ENCODE results near the gene KCNIP4. TPM values are rescaled to one million over a fixed set of nuclear protein-coding genes. Genes with fewer than 3 reads are reported as not detected.

KCNIP4 gene
- total and polyA plus RNA-seq, 2 of the 8 experiments (the other 6 are each of a cell fraction or from before 2014, with no cell fraction given) = 0.06 TPM; not detected in 1

- H2BK15ac ChIP-seq (ENCODE audit: low read length) = no peak overlapping the region
- H3K4me1 ChIP-seq (replicated peaks in 1 of 4; ENCODE audit: control insufficient read depth in 3 of 4, insufficient read depth in 4 of 4, low read length in 3 of 4) = peaks cover 0 to 5% (median 2%) of the 10 kb centered on the region in 4 experiments; a peak in 4 of 7 replicates
- no peak overlapping the region for H3K9ac ChIP-seq (replicated peaks in 1 of 4; ENCODE audit: extremely low read depth in 1 of 4, low read depth in 3 of 4, low read length in 3 of 4)
- H3K4me2 ChIP-seq (ENCODE audit: insufficient read depth in 1 of 2, low read depth in 2 of 2, low read length in 2 of 2) = no peak overlapping the region
- no peak overlapping the region for H3K23ac ChIP-seq (ENCODE audit: insufficient read length)
- no peak overlapping the region for H4K8ac ChIP-seq (ENCODE audit: extremely low read depth, insufficient read depth, low read length)
- no peak overlapping the region for H3K27ac ChIP-seq (ENCODE audit: low read depth, low read length)
- no peak overlapping the region for H2BK5ac ChIP-seq (ENCODE audit: low read depth, low read length)
- no peaks in the 10 kb centered on the region for H4K20me1 ChIP-seq (replicated peaks in 1 of 2; ENCODE audit: control insufficient read depth in 1 of 2, insufficient read depth in 2 of 2, low read length in 2 of 2)
- TF ChIP-seq POU5F1 (IDR thresholded peaks at IDR 0.05; ENCODE audit: low read depth, low read length) = no peak
- no peak for TF ChIP-seq FOSL1 (IDR thresholded peaks at IDR 0.05; ENCODE audit: insufficient read depth, low read depth, low read length)
- no peak for TF ChIP-seq CTBP2 (IDR thresholded peaks at IDR 0.05; ENCODE audit: borderline replicate concordance, insufficient read depth, insufficient read length, low read length)
- no peak for TF ChIP-seq KDM5A (IDR thresholded peaks at IDR 0.05; ENCODE audit: low read length)
- no peak for TF ChIP-seq SP1 (IDR thresholded peaks at IDR 0.05; ENCODE audit: low read depth, low read length)
- TF ChIP-seq CBX5 (IDR thresholded peaks at IDR 0.05; ENCODE audit: low read depth, low read length) = no peak
- no peak for TF ChIP-seq SP4 (IDR thresholded peaks at IDR 0.05; ENCODE audit: low read length)
- no peak for TF ChIP-seq YY1 (IDR thresholded peaks at IDR 0.05; ENCODE audit: low read depth, low read length)
- TF ChIP-seq HDAC2 (IDR thresholded peaks at IDR 0.05; ENCODE audit: borderline replicate concordance in 1 of 2, low read depth in 2 of 2, low read length in 2 of 2) = no peak
- no peak for TF ChIP-seq TAF1 (IDR thresholded peaks at IDR 0.05; ENCODE audit: low read depth, low read length)
- no peak for TF ChIP-seq MAFK (IDR thresholded peaks at IDR 0.05; ENCODE audit: low read depth, low read length)
- no peak for TF ChIP-seq CREB1 (IDR thresholded peaks at IDR 0.05)
- no peak for DNase-seq (ENCODE audit: low read depth in 1 of 2, low spot score in 2 of 2)
- FAIRE-seq = no peak
- H3K36me3 ChIP-seq (ENCODE audit: control insufficient read depth in 2 of 4, insufficient read depth in 4 of 4, low read length in 3 of 4) = no peaks in the 10 kb centered on the region
- WGBS, 2 experiments (ENCODE audit: extremely low coverage in 1 of 2, insufficient coverage in 1 of 2, insufficient read length in 1 of 2, insufficient replicate concordance in 2 of 2, low coverage in 1 of 2, low lambda C conversion rate in 2 of 2, missing lambda C conversion rate in 1 of 2) = 83% methylated on average over 1 of the region's 1 CpG; no CpG with 5 or more reads in 1 of the 2 experiments
- no peak overlapping the region for H3K56ac ChIP-seq (replicated peaks; ENCODE audit: insufficient read length, low read depth, low read length)
- no peak overlapping the region for H2AK5ac ChIP-seq (ENCODE audit: low read depth, low read length)
- H3K4me3 ChIP-seq (ENCODE audit: extremely low read depth in 1 of 4, insufficient read depth in 2 of 4, low read depth in 3 of 4, low read length in 4 of 4) = no peak overlapping the region
- no peak overlapping the region for H2BK20ac ChIP-seq (ENCODE audit: low read length)
- H3K27me3 ChIP-seq (replicated peaks in 1 of 4; ENCODE audit: control insufficient read depth in 3 of 4, extremely low read depth in 1 of 4, insufficient read depth in 3 of 4, low read length in 3 of 4) = no peaks in the 10 kb centered on the region; a peak in 1 of 7 replicates
- H3K18ac ChIP-seq (ENCODE audit: extremely low read depth, low read length) = no peak overlapping the region
- H4K5ac ChIP-seq (ENCODE audit: insufficient read length, low read depth, low read length) = no peak overlapping the region
- H3K79me1 ChIP-seq (ENCODE audit: low read depth, low read length) = no peaks in the 10 kb centered on the region; the same call in 1 of the 2 replicates
- CTCF ChIA-PET (ENCODE audit: partially characterized antibody) = interaction anchor here (1.4 kb wide), 1 partner anchor 12 kb away, joined by 3 read pairs; no protein-coding TSS in a partner anchor
- H2BK12ac ChIP-seq (ENCODE audit: low read depth, low read length) = no peak overlapping the region
- peaks cover 0 to 14% of the 10 kb centered on the region in 2 experiments; a peak in 3 of 4 replicates for H3K79me2 ChIP-seq (ENCODE audit: control insufficient read depth in 1 of 2, insufficient read depth in 2 of 2, low read length in 2 of 2)
- no peak overlapping the region for H3K4ac ChIP-seq (replicated peaks; ENCODE audit: insufficient read length, low read depth, low read length)
- no peak overlapping the region for H2AFZ ChIP-seq (ENCODE audit: low read length)
- no peak overlapping the region for H3K14ac ChIP-seq (ENCODE audit: insufficient read length)
- no peaks in the 10 kb centered on the region; the same call in 1 of the 2 replicates for H3K23me2 ChIP-seq (ENCODE audit: low read depth, low read length)
- no peaks in the 10 kb centered on the region for H3K9me3 ChIP-seq (ENCODE audit: insufficient read depth in 2 of 2, low read depth in 1 of 2, low read length in 1 of 2)
- H2BK120ac ChIP-seq (replicated peaks; ENCODE audit: low read depth, low read length) = no peak overlapping the region
- no peak overlapping the region for H4K91ac ChIP-seq (replicated peaks; ENCODE audit: insufficient read length, low read length)
- POLR2A ChIA-PET (ENCODE audit: partially characterized antibody) = no interaction called here
These were observed 1251.8 kb downstream of the KCNIP4 start for GRCh38 chr4:20696815-20697214.

All from H1 (cell line).